ENCODE measurements around the gene MBOAT2.

MBOAT2 gene

GRCh38 chr2:8819194-8819593, 184.3 kb downstream of the MBOAT2 start:
- DNase-seq (ENCODE audit: low spot score) = no peak

DNA sequence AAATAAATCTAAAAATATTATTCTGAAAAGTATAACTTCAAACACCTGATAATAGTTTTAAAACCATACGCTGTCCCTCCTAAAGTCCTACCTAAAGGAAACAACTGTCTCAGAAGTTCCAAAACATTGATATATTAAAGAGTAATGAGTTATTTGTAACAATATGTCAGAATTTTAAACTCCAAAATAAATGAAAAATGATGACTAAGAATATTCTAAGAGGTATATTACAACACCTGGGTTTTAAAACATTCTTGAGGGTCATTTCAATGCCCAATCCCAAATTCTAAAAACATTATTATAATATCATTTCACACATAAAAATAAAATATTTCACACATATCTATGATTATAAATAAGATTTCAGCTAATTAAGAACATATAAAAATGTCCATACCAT, 186.3 kb downstream of the MBOAT2 start:
- no peak for DNase-seq (ENCODE audit: low spot score)

- no peak for DNase-seq (ENCODE audit: low spot score)
Measured at GRCh38 chr2:8806885-8807704, 196.4 kb downstream of the MBOAT2 start.

DNA sequence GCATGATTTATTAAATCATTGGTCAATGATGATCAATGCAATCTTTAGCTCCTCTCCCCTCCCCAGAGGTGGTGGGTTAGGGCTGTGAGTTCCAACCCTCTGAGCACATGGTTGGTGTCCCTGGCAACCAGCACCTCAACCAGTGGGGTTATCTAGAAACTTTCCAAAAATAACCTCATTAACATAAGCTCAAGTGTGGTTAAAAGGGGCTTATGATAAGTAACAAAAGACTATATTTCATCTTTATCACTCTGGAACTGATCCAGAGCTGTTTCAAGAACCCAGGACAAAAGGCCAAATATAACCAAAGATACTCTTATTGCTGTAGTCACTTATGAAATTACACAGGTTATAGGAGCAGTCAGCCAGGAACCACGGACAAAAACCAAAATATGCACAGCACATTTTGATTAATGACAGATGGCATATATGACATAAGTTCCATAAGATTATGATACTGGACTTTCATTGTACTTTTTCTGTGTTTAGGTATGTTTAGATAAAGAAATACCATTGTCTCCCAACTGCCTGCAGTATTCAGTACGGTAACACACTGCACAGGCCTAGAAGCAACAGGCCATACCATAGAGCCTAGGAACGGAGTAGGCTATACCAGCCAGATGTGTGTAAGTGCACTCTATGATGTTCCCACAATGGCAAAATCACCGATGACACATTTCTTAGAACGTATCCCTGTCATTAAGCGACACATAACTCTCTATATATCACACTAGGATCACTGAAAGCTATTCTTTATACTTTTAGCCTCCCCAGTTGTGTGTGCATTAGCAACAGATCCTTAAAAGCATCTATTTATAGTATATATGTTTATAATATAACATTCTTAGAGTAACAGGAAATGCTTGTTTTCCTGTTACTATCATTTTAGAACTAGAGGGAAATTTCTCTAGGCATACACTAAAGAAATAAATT, 197.9 kb downstream of the MBOAT2 start:
- no peak for DNase-seq (ENCODE audit: low spot score)

GRCh38 chr2:8803658-8804379, 199.7 kb downstream of the MBOAT2 start:
- no peak for DNase-seq (ENCODE audit: low spot score)

- DNase-seq (ENCODE audit: low spot score) = no peak
Measured at GRCh38 chr2:8802741-8803140, 200.7 kb downstream of the MBOAT2 start.

Measured in HuH-7 (cell line).